22Rv1 (cell line): ENCODE measurements around the gene CCDC185.

ENCODE experiments used
- H3K27ac ChIP-seq: fragments of 450-650 bp; 2 replicates; pipeline ENCODE4 v1.5.1; 2017
- ZFX ChIP-seq: fragments of 450-650 bp; IDR thresholded peaks from 2 replicates; pipeline ENCODE4 v1.6.1; 2017; ENCODE audit warnings: antibody characterized with exemption, borderline replicate concordance
- TF ChIP-seq, protein P1 (sequence below): fragments of 450-650 bp; IDR thresholded peaks from 2 replicates; pipeline ENCODE4 v1.5.1; 2017; ENCODE audit warnings: mild to moderate bottlenecking

Gene CCDC185

DNA sequence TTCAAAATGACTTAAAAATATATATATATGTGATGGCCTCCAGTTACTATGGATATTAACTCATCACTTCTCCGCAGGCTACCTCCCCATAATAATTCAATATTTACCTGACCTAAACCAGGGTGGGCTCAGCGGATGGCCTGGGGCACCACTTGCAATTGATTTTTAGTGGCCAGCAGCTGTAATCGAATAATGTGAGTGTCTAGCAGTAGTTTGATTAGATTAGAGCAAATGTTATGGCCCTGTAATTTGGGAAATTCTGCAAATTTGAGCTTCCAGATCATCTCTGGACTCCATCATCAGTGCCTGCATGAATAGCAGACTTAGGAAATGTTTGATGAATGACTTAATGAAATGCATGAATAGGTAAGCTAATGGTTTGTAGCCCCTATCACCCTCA is 44.0 kb upstream of the CCDC185 start:
- TF ChIP-seq ZFX = no peak
- TF ChIP-seq, protein P1, sequence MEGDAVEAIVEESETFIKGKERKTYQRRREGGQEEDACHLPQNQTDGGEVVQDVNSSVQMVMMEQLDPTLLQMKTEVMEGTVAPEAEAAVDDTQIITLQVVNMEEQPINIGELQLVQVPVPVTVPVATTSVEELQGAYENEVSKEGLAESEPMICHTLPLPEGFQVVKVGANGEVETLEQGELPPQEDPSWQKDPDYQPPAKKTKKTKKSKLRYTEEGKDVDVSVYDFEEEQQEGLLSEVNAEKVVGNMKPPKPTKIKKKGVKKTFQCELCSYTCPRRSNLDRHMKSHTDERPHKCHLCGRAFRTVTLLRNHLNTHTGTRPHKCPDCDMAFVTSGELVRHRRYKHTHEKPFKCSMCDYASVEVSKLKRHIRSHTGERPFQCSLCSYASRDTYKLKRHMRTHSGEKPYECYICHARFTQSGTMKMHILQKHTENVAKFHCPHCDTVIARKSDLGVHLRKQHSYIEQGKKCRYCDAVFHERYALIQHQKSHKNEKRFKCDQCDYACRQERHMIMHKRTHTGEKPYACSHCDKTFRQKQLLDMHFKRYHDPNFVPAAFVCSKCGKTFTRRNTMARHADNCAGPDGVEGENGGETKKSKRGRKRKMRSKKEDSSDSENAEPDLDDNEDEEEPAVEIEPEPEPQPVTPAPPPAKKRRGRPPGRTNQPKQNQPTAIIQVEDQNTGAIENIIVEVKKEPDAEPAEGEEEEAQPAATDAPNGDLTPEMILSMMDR = no peak
- no peak overlapping the region for H3K27ac ChIP-seq

DNA sequence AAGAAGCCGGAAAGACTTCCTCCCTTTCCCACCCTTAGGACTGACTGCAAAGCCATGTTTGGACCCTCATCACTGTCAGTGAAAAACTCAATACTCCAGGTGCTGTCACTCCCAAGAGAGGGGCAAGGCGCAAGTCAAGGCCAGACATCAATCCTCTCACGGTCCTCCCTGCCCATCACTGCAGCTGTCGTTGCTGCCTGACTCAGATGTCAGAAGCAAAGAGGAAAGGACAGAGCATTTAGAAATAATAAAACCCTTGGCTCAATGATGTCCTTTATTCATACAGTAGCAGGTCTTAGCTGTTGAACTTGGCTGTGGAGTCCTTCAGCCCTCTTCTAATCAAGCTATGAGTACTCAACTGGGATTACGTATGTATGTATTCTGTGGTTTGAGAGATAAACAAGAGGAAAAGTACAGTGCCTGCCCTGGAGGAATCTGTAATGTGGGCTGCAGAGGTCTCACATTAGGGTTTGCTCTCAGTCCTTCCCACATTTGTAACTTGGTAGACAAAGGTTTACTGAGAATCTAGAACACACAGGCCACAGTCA is 42.8 kb upstream of the CCDC185 start:
- TF ChIP-seq, protein P1 = no peak
- TF ChIP-seq ZFX = no peak
- no peak overlapping the region for H3K27ac ChIP-seq

DNA sequence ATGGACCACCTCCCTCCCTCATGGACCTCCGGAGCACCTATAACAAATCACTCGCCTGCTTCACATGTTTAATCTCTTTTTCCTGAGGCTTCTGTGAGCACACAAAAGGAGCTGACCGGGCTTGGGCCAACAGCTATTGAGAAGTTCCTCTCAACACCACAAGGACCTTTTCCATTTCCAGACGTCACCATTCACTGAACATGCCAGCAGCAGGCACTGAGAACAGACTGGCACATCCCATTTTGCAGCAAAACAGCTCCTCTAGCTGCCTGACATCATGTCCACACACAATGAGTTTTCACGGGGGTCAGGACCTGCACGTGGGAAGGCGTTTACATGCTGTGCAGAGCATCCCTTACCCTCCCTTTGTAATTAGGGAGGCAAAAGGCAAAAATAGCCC is 40.3 kb upstream of the CCDC185 start:
- no peak overlapping the region for H3K27ac ChIP-seq
- TF ChIP-seq ZFX = no peak
- TF ChIP-seq, protein P1 = no peak

DNA sequence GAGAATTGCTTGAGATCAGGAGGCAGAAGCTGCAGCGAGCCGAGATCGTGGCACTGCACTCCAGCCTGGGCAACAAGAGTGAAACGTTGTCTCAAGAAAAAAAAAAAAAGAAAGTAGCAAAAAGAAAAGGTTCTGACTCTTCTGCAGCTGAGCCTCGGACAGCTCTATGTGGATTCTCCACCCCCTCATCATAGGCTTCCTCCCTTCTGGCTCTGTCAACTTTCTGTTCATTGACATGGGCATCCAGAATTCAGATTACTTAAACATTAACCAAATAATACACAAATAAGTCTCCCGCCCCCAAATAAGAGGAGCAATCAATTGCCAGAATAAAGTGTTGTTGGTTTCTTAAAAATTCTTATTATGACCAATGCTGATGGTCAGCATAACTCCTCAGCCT is 39.3 kb upstream of the CCDC185 start:
- no peak overlapping the region for H3K27ac ChIP-seq
- TF ChIP-seq, protein P1 = no peak
- TF ChIP-seq ZFX = no peak

DNA sequence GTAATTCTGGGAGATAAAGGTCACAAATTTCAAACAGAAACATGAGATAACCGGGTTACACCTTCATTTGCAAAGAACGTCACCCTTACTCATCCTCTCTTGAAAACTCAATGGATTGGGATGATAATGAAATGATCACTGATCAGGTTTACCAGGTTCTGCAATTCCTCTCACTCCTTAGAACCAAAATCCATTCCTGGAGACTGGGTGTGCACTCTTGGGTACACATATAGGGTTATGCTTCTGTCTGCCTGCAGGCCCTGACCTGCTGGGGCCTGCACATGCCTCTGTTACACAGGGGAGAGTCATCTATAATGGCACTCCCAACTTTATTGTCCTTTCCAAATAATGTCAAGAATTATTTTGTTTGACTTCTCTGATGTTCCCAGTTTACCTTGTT is 37.5 kb upstream of the CCDC185 start:
- TF ChIP-seq, protein P1 = no peak
- no peak for TF ChIP-seq ZFX

DNA sequence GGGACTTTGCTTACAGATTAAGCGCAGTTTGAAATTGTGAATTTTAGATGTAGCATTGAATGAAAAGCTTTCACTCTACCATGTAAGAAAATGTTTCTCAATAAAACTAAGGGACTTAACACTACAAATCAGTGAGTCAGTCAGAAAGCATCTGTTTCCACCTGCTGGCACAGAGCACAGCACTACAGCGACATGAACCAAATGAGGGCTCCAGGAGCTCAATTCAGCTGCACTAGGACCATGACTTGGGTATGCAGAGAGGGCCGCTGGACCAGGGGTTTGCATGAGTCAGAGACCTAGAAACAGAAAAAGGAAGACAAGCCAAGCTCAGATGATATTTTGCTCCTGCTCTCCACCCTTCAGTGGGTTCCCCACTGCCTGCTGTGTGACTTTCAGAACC is 34.4 kb upstream of the CCDC185 start:
- TF ChIP-seq, protein P1 = no peak
- no peak for TF ChIP-seq ZFX
- H3K27ac ChIP-seq = no peak overlapping the region

More for the DNA sequence above, 37.5 kb upstream of the CCDC185 start:
- no peak overlapping the region for H3K27ac ChIP-seq

DNA sequence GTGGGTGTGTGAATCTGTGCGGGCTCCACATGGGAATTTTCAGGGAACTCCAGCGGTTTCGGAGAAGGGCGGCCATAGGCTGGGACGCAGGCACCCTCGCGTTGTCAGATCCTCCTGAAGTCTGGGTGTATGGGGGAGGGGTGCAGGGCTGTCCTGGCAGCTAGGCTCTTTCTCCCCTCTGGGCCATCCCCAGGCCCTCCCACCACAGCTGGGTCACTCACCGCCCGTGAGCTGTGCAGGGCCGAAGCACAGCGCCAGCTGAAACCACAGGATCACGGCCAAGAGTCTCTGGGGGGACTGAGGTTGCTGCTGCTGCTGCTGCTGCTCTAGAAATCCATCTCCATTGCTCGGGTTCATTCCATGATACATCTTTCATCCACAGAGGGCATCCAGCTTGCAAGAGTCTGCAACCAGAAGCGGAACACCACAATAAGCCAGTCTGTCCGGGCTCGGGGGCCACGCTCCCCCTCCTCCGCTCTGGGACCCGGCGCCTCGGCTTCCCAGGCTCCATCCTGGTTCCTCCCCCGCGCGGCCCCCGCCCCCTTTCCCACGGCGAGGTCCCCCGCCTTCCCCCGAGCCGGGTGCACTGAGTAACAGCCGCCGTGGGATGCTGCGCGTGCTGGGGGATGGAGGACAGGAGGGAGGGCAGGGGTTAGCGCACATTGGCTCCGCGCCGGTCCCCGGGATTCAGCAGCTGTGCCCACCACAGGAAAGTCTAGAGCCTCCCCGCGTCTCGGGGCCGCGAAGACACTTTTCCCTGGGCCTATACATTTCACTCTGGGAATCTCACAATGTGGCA is 30.0 kb upstream of the CCDC185 start:
- H3K27ac ChIP-seq = no peak overlapping the region
- TF ChIP-seq ZFX = no peak
- TF ChIP-seq, protein P1 = no peak
